ENCODE measurements around the gene TRIML2.

DNA sequence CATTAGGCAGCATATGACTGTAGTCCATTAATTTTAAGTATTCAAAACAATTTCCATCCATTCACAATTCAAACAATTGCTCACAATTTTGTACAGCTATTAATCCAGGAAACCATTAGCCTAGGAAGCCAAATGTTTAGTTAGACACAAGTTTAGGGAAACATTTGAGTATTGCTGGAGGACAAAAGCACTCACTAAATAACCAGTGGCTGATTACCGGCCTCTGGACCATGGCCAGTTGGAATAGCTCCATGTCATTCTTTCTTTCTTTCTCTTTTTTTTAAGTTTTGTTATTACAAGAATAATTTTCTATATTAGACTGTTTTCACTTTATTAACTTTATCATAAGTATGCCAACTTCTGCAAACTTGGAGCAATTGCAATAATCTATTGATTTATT, 31.3 kb downstream of the TRIML2 start:
- TF ChIP-seq, protein P1, sequence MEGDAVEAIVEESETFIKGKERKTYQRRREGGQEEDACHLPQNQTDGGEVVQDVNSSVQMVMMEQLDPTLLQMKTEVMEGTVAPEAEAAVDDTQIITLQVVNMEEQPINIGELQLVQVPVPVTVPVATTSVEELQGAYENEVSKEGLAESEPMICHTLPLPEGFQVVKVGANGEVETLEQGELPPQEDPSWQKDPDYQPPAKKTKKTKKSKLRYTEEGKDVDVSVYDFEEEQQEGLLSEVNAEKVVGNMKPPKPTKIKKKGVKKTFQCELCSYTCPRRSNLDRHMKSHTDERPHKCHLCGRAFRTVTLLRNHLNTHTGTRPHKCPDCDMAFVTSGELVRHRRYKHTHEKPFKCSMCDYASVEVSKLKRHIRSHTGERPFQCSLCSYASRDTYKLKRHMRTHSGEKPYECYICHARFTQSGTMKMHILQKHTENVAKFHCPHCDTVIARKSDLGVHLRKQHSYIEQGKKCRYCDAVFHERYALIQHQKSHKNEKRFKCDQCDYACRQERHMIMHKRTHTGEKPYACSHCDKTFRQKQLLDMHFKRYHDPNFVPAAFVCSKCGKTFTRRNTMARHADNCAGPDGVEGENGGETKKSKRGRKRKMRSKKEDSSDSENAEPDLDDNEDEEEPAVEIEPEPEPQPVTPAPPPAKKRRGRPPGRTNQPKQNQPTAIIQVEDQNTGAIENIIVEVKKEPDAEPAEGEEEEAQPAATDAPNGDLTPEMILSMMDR (IDR thresholded peaks at IDR 0.05; ENCODE audit: low read length): no peak
- TF ChIP-seq EZH2 (IDR thresholded peaks at IDR 0.05; ENCODE audit: borderline replicate concordance, low read length): no peak

Data from OCI-LY1 (cell line).